Neural cell (in vitro differentiated cells): ENCODE results near the gene TADA3. TPM values are rescaled to one million over a fixed set of nuclear protein-coding genes. Genes with fewer than 3 reads are reported as not detected.

Experiments
- H2AFZ ChIP-seq: fragments of 200-600, 300-800 bp; sonication (generic), shearing (Covaris generic); 2 replicates; pipeline ENCODE4 v1.6.0; 2014; ENCODE audit warnings: low read depth, mild to moderate bottlenecking, antibody characterized with exemption, low read length, moderate library complexity
- H3F3A ChIP-seq: fragments of 200-600 bp; shearing (Covaris generic); 2 replicates; pipeline ENCODE4 v1.6.1; 2016; ENCODE audit warnings: mild to moderate bottlenecking, moderate library complexity, mixed read lengths, antibody characterized with exemption, low read length; ENCODE audit not compliant: insufficient read depth, poor library complexity, severe bottlenecking
- H3K27ac ChIP-seq: fragments of 200-600, 300-800 bp; sonication (generic), shearing (Covaris generic); 2 replicates; pipeline ENCODE4 v1.5.1; 2014; ENCODE audit warnings: mild to moderate bottlenecking, low read length, moderate library complexity
- H3K27me3 ChIP-seq: fragments of 300-800, 200-600 bp; sonication (generic), shearing (Covaris generic); 2 replicates; pipeline ENCODE4 v1.6.0; 2014; ENCODE audit warnings: mild to moderate bottlenecking, low read depth, low read length, moderate library complexity; ENCODE audit not compliant: insufficient read depth
- H3K36me3 ChIP-seq: fragments of 300-800, 200-600 bp; sonication (generic), shearing (Covaris generic); 2 replicates; pipeline ENCODE4 v1.5.1; 2014; ENCODE audit warnings: mild to moderate bottlenecking, antibody characterized with exemption, low read length, moderate library complexity; ENCODE audit not compliant: insufficient read depth
- H3K4me2 ChIP-seq: fragments of 300-800, 200-600 bp; sonication (generic), shearing (Covaris generic); 2 replicates; pipeline ENCODE4 v1.6.0; 2014; ENCODE audit warnings: mild to moderate bottlenecking, low read length
- H3K4me3 ChIP-seq: fragments of 300-800, 200-600 bp; sonication (generic), shearing (Covaris generic); 2 replicates; pipeline ENCODE4 v1.5.1; 2014; ENCODE audit warnings: mild to moderate bottlenecking, low read length, moderate library complexity
- H3K79me2 ChIP-seq: fragments of 200-600 bp; shearing (Covaris generic); replicated peaks from 2 replicates; pipeline ENCODE4 v1.6.0; 2014; ENCODE audit warnings: mild to moderate bottlenecking, low read length, moderate library complexity; ENCODE audit not compliant: insufficient read depth
- H3K9ac ChIP-seq: fragments of 300-800, 200-600 bp; sonication (generic), shearing (Covaris generic); 2 replicates; pipeline ENCODE4 v1.6.1; 2016; ENCODE audit warnings: mild to moderate bottlenecking, low read length, mixed read lengths
- H3K9me2 ChIP-seq: fragments of 200-600 bp; shearing (Covaris generic); 2 replicates; pipeline ENCODE4 v1.6.1; 2016; ENCODE audit warnings: mild to moderate bottlenecking, low read length, mixed read lengths; ENCODE audit not compliant: insufficient read depth
- H3K9me3 ChIP-seq: fragments of 200-600, 300-800 bp; sonication (generic), shearing (Covaris generic); 2 replicates; pipeline ENCODE4 v1.6.1; 2016; ENCODE audit warnings: mild to moderate bottlenecking, mixed run types, low read length, moderate library complexity, mixed read lengths
- H4K20me1 ChIP-seq: fragments of 200-600 bp; shearing (Covaris generic); 2 replicates; pipeline ENCODE4 v1.6.1; 2016; ENCODE audit warnings: mild to moderate bottlenecking, mixed run types; ENCODE audit not compliant: insufficient read depth
- CTCF ChIP-seq: fragments of 450-650 bp; IDR thresholded peaks from 2 replicates; pipeline ENCODE4 v1.5.1; 2014; ENCODE audit warnings: antibody characterized with exemption, mild to moderate bottlenecking, moderate library complexity; ENCODE audit not compliant: poor library complexity, severe bottlenecking
- EP300 ChIP-seq: fragments of 450-650 bp; conservative IDR thresholded peaks from 2 replicates; pipeline ENCODE4 v1.6.1; 2014; ENCODE audit warnings: antibody characterized with exemption, mild to moderate bottlenecking, moderate library complexity; ENCODE audit not compliant: poor library complexity, severe bottlenecking
- EZH2 ChIP-seq: fragments of 200-600, 300-800 bp; shearing (Covaris generic), sonication (generic); IDR thresholded peaks from 2 replicates; pipeline ENCODE4 v1.6.1; 2014; ENCODE audit warnings: antibody characterized with exemption, low read length, borderline replicate concordance, mild to moderate bottlenecking; ENCODE audit not compliant: insufficient read depth, poor library complexity, severe bottlenecking
- MXI1 ChIP-seq: fragments of 450-650 bp; conservative IDR thresholded peaks from 2 replicates; pipeline ENCODE4 v1.6.1; 2014; ENCODE audit warnings: antibody characterized with exemption, mild to moderate bottlenecking; ENCODE audit not compliant: poor library complexity, severe bottlenecking
- POLR2AphosphoS5 ChIP-seq: IDR thresholded peaks from 2 replicates; pipeline ENCODE4 v1.6.1; 2012
- RAD21 ChIP-seq: fragments of 450-650 bp; conservative IDR thresholded peaks from 2 replicates; pipeline ENCODE4 v1.6.1; 2014; ENCODE audit warnings: antibody characterized with exemption, mild to moderate bottlenecking, moderate library complexity
- REST ChIP-seq: IDR thresholded peaks from 2 replicates; pipeline ENCODE4 v1.6.1; 2012; ENCODE audit warnings: borderline replicate concordance
- SMC3 ChIP-seq: fragments of 450-650 bp; conservative IDR thresholded peaks from 2 replicates; pipeline ENCODE4 v1.6.1; 2014; ENCODE audit warnings: antibody characterized with exemption, mild to moderate bottlenecking, moderate library complexity; ENCODE audit not compliant: poor library complexity
- TAF1 ChIP-seq: IDR thresholded peaks from 2 replicates; pipeline ENCODE4 v1.6.1; 2012; ENCODE audit warnings: low read depth
- polyA plus RNA-seq: library from polyadenylated mRNA; depleted of rRNA; stranded (reverse); fragments of >200 nt; gene quantifications from 2 replicates; pipeline ENCODE4 v1.2.3, GENCODE V29; 2014

Gene TADA3
- polyA plus RNA-seq, 1 donor from 2014 or later = 55.4 TPM

GRCh38 chr3:9749296-9749644 lies 43.0 kb downstream of the TADA3 start (continued):
- no peak for TF ChIP-seq MXI1

- H4K20me1 ChIP-seq = no peaks in the 10 kb centered on the region
- H3K27ac ChIP-seq = no peak overlapping the region
These were observed 44.2 kb downstream of the TADA3 start for GRCh38 chr3:9748031-9748430.

GRCh38 chr3:9747267-9747666 lies 45.0 kb downstream of the TADA3 start:
- Histone ChIP-seq H3K36me3 (peaks cover 4% of the 10 kb centered on the region), H3K4me3 (no peak overlapping the region), H4K20me1 (no peaks in the 10 kb centered on the region), H3K79me2 (peaks cover 18% of the 10 kb centered on the region), H3K4me2 (no peak overlapping the region), H3K9ac (no peak overlapping the region), H3K27me3 (no peaks in the 10 kb centered on the region), H3K27ac (no peak overlapping the region), H3K9me3 (no peaks in the 10 kb centered on the region), H3F3A (peaks cover 4% of the 10 kb centered on the region), H2AFZ (no peak overlapping the region), H3K9me2 (no peaks in the 10 kb centered on the region)
- TF ChIP-seq MXI1 (no peak), CTCF (no peak), POLR2AphosphoS5 (no peak), EP300 (no peak), RAD21 (no peak), REST (no peak), SMC3 (no peak)

More at GRCh38 chr3:9748031-9748430, 44.2 kb downstream of the TADA3 start:
- H3K4me2 ChIP-seq = no peak overlapping the region
- H3F3A ChIP-seq = peaks cover 4% of the 10 kb centered on the region
- TF ChIP-seq MXI1 (no peak), TAF1 (no peak), EZH2 (no peak), POLR2AphosphoS5 (no peak)
- peaks cover 18% of the 10 kb centered on the region for H3K79me2 ChIP-seq
- H2AFZ ChIP-seq = no peak overlapping the region
- no peaks in the 10 kb centered on the region for H3K9me2 ChIP-seq
- H3K9me3 ChIP-seq = no peaks in the 10 kb centered on the region
- H3K9ac ChIP-seq = no peak overlapping the region
- H3K36me3 ChIP-seq = peaks cover 4% of the 10 kb centered on the region
- H3K4me3 ChIP-seq = no peak overlapping the region
- H3K27me3 ChIP-seq = no peaks in the 10 kb centered on the region
